ENCODE results near the gene USP1.

The USP1 gene

DNA sequence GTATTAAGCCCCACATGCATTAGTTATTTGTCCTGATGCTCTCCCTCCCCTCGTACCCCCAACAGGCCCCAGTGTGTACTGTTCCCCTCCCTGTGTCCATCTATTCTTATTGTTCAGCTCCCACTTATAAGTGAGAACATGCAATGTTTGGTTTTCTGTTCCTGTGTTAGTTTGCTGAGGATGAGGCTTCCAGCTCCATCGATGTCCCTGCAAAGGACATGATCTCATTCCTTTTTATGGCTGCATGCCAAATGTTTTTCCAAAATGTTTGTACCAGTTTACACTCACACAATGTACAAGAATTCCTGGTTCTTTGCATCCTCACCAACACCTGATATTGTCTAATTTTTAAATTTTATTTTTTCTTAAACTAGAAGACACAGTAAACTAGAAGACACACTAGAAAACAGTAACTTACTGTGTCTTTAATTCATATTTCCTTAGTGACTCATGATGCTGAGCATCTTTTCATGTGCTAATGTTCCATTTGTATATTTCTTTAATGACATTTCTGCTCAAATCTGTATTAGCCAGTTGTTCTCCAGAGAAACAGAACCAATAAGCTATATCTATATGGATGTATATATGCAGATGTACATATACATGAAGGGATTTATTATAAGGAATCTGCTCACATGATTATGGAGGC lies 19.4 kb upstream of the USP1 start:
- Mint-ChIP-seq H3K27me3 (peaks cover 1% of the 10 kb centered on the region), H3K4me1 (ENCODE audit: low read depth) (no peaks in the 10 kb centered on the region), H3K9me3 (ENCODE audit: low read depth) (no peaks in the 10 kb centered on the region), H3K4me3 (no peak overlapping the region), H3K36me3 (no peaks in the 10 kb centered on the region), H3K27ac (no peak overlapping the region)

DNA sequence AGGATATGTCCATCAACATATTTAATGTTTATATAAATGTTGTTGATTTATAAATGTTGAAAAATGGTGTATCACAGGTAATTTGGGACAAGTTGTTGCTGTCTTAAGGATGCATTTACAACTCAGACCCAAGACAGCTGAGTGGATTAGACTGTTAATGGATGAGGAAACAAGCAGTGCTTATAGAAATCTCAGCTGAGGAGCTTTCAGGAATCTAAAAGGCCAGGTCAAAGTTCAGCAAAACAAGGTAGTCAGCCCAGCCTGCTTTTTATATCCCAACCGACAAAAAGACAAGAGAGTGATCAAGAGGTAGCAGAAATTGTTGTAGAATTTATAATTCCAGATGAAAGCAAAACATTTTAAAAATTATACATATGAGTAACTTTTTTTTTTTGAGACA lies 16.6 kb upstream of the USP1 start:
- H3K4me1 Mint-ChIP-seq (ENCODE audit: low read depth), result no peaks in the 10 kb centered on the region
- H3K4me3 Mint-ChIP-seq, result no peak overlapping the region
- no peaks in the 10 kb centered on the region for H3K9me3 Mint-ChIP-seq (ENCODE audit: low read depth)
- no peak overlapping the region for H3K27ac Mint-ChIP-seq
- H3K36me3 Mint-ChIP-seq, result no peaks in the 10 kb centered on the region
- H3K27me3 Mint-ChIP-seq, result peaks cover 1% of the 10 kb centered on the region

DNA sequence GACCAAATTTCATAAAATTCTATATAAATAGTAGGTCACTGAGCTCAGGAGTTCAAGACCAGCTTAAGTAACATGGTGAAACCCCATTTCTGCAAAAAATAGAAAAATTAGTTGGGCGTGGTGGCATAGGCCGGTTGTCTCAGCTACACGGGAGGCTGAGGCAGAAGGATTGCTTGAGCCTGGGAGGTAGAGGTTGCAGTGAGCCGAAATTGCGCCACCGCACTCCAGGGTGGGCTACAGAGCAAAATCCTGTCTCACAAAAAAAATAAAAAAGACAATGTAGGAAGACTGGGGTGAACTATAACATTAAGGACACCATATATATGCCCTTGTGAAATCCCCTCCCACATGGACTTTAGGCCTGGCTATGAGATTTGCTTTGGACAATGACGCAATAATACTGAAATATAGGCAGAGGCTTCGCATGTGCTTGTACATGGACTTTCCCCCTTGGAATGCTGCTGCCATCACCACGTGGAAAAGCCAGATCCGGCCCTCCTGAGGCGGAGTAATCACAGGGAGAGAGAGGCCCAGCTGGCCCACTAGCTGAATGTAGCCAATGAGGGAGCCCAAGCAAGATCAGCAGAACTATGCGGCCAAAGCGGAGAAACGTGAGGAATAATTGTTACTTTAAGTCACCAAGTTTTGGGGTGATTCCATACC lies 13.1 kb upstream of the USP1 start:
- Mint-ChIP-seq H3K4me1 (ENCODE audit: low read depth) (no peaks in the 10 kb centered on the region), H3K4me3 (no peak overlapping the region), H3K27ac (no peak overlapping the region), H3K27me3 (no peaks in the 10 kb centered on the region), H3K36me3 (no peaks in the 10 kb centered on the region), H3K9me3 (ENCODE audit: low read depth) (no peaks in the 10 kb centered on the region)

DNA sequence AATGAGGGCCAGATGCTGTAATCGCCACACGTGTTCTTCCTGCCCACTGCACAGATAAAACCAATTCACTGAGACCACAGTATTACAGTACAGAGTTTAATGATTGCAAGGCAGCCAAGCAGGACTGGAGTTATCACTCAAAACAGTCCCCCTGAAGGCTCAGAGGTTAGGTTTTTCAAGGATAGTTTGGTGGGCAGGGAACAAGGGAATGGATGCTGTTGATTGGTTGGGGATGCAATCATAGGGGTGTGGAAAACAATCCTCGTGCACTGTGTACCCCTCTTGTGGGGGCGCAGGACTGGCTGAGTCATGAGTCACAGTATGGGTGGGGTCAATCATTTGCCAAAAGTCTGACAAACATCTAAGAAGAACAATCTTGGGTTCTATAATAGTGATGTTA lies 12.4 kb upstream of the USP1 start:
- Mint-ChIP-seq H3K9me3 (ENCODE audit: low read depth) (no peaks in the 10 kb centered on the region), H3K27ac (no peak overlapping the region), H3K4me3 (no peak overlapping the region)

DNA sequence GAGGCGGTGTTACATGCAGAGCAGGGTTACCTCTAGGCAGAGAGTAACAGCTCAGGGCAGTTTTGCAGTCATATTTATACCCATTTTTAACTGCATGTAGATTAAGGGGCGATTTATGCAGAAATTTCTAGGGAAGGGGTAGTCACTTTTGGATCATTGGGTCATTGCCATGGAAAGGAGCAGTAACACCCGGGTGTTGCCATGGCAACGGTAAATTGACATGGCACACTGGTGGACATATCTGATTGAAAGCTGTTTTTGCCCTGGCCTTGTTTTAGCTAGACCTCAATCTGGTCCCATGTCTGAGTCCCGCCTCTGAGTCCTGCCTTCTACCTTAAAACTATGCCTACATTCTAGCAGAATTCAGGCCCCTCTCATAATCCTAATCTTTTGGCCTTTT lies 11.8 kb upstream of the USP1 start:
- H3K4me1 Mint-ChIP-seq (ENCODE audit: low read depth), result no peaks in the 10 kb centered on the region
- H3K4me3 Mint-ChIP-seq, result no peak overlapping the region
- no peaks in the 10 kb centered on the region for H3K36me3 Mint-ChIP-seq
- no peaks in the 10 kb centered on the region for H3K9me3 Mint-ChIP-seq (ENCODE audit: low read depth)
- no peak overlapping the region for H3K27ac Mint-ChIP-seq
- no peaks in the 10 kb centered on the region for H3K27me3 Mint-ChIP-seq

More for the DNA sequence above, 12.4 kb upstream of the USP1 start:
- no peaks in the 10 kb centered on the region for H3K36me3 Mint-ChIP-seq
- H3K27me3 Mint-ChIP-seq, result no peaks in the 10 kb centered on the region
- no peaks in the 10 kb centered on the region for H3K4me1 Mint-ChIP-seq (ENCODE audit: low read depth)

DNA sequence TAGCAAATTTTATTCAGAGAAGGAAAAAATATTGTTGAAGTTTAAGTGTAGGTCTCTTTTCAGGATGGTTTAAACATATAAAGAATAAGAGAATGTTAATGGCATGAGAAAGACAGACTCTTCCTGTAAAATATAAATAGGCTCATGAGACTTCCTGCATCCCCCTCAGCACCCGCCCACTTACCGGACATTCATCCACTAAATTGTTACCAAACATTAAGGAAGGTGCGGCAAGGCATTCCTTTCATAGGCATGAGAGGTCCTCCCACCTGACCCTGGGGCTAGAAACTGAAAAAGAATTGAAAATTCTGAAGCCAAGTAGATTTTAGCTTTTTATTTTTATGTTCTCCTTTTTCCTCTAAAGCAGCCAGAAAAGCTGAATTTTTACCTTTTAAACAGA lies 10.6 kb upstream of the USP1 start:
- Mint-ChIP-seq H3K36me3 (no peaks in the 10 kb centered on the region), H3K4me3 (no peak overlapping the region), H3K9me3 (ENCODE audit: low read depth) (no peaks in the 10 kb centered on the region), H3K27me3 (no peaks in the 10 kb centered on the region), H3K27ac (no peak overlapping the region), H3K4me1 (ENCODE audit: low read depth) (no peaks in the 10 kb centered on the region)

DNA sequence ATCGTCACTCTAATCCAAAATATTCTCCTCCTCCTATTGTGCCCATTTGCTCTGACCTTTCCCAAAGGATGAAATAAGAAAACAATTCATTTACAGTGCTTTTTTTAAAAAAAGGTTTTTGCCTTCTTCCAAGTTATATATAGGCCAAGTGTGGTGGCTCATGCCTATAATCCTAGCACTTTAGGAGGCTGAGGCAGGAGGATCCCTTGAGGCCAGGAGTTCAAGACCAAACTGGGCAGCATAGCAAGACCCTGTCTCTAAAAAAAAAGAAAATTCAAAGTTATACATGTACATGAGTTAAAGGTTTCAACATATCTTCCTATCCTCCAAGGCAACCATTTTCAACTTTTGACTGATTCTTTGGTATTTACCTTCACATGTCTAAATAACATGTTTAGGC lies 10.1 kb upstream of the USP1 start:
- no peaks in the 10 kb centered on the region for H3K36me3 Mint-ChIP-seq
- no peaks in the 10 kb centered on the region for H3K4me1 Mint-ChIP-seq (ENCODE audit: low read depth)
- no peaks in the 10 kb centered on the region for H3K27me3 Mint-ChIP-seq
- no peak overlapping the region for H3K27ac Mint-ChIP-seq
- no peaks in the 10 kb centered on the region for H3K9me3 Mint-ChIP-seq (ENCODE audit: low read depth)
- H3K4me3 Mint-ChIP-seq, result no peak overlapping the region

DNA sequence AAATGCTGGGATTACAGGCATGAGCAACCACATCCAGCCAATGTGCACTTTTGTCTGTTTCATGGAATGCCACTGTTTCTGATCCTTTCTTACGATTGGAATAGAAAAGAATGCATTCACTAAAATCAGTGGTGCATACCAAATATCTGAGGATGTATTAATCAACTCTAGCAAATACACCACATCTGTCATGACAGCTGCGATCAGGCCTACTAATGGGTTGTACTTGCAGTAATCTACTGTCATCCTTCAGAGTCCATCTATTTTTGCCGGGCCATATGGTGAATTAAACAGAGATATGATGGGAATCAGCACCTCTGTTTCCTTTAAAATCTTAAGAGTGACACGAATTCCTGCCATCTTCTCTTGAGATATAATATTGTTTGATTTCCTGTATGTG lies 8.5 kb upstream of the USP1 start:
- Mint-ChIP-seq H3K27ac (no peak overlapping the region), H3K36me3 (no peaks in the 10 kb centered on the region), H3K9me3 (ENCODE audit: low read depth) (no peaks in the 10 kb centered on the region), H3K4me3 (no peak overlapping the region), H3K27me3 (no peaks in the 10 kb centered on the region), H3K4me1 (ENCODE audit: low read depth) (no peaks in the 10 kb centered on the region)

DNA sequence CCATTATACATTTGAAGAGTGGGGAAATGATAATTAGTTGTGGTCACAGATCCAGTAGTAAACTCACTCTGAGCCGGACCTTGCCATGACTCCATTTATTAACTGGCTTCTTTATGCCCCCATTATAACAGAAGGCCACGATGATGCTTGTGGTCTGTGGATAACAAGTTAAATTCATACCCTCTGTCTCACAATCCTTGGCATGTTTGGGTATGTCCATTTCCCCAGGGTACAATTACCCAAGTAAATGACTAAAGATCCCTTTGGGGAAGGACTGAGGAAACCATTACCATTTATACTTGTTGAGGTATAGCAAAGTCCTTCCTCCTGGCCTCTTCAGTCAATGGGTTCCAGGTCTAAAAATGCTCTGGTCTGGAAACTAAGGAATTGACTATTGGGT lies 7.3 kb upstream of the USP1 start:
- no peaks in the 10 kb centered on the region for H3K4me1 Mint-ChIP-seq (ENCODE audit: low read depth)
- no peaks in the 10 kb centered on the region for H3K36me3 Mint-ChIP-seq
- H3K9me3 Mint-ChIP-seq (ENCODE audit: low read depth), result no peaks in the 10 kb centered on the region
- H3K27me3 Mint-ChIP-seq, result no peaks in the 10 kb centered on the region
- H3K4me3 Mint-ChIP-seq, result no peak overlapping the region
- H3K27ac Mint-ChIP-seq, result no peak overlapping the region

DNA sequence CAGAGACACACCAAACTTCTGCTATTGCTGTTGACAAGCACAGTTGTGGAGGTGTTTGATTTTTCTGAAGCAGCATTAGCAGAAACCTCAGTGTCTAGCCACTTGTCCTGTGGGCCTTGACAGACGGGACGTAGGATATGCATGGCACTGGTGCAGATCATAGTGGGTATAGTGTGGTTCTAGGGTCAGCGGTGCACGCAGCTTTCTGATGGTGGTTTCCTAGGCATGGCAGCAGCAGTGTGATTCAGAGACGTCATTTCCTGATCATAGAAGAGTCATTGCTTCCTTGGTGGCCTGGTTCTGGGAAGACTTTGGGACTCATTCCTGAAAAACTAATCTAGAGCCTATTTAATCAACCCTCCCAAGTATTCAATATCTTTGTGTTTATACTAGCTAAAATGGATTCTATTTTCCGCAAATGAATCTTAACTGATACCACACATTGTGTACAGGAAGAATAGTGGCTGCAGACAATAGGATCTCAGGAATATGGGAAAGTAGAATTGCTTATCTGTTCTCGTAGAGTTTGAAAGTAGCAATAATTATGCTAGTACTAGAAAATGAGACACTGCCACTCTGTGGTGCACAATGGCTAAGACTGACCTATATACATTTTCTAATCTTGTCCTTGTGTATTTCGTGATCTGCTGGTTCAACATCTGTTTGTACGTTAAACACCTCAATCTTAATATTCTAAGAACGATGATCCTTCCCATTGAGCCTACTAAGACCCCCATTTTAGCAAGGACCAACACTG lies 2.8 kb upstream of the USP1 start:
- Mint-ChIP-seq H3K4me3 (no peak overlapping the region), H3K4me1 (ENCODE audit: low read depth) (peaks cover 22% of the 10 kb centered on the region), H3K27me3 (no peaks in the 10 kb centered on the region), H3K9me3 (ENCODE audit: low read depth) (peaks cover 4% of the 10 kb centered on the region), H3K36me3 (peaks cover 5% of the 10 kb centered on the region), H3K27ac (no peak overlapping the region)

DNA sequence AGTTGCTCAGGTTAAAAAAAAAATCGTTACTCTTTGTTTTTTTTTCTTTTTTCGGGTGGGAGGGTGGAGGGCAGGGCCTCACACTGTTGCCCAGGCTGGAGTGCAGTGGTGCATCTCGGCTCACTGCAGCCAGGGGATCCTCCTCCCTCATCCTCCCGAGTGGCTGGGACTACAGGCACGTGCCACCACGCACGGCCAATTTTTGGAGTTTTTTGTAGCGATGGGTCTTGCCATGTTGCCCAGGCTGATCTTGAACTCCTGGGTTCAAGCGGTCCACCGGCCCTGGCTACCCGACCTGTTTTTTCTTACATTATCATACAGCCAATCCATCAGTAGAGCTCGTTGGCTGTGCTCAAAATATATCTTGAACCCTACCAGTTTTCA lies 2.2 kb upstream of the USP1 start:
- H3K27me3 Mint-ChIP-seq, result no peaks in the 10 kb centered on the region
- peaks cover 5% of the 10 kb centered on the region for H3K36me3 Mint-ChIP-seq
- H3K9me3 Mint-ChIP-seq (ENCODE audit: low read depth), result peaks cover 4% of the 10 kb centered on the region
- peaks cover 27% of the 10 kb centered on the region for H3K4me1 Mint-ChIP-seq (ENCODE audit: low read depth)
- H3K27ac Mint-ChIP-seq, result no peak overlapping the region
- peak overlapping the region; percentile 97 for H3K4me3 Mint-ChIP-seq

DNA sequence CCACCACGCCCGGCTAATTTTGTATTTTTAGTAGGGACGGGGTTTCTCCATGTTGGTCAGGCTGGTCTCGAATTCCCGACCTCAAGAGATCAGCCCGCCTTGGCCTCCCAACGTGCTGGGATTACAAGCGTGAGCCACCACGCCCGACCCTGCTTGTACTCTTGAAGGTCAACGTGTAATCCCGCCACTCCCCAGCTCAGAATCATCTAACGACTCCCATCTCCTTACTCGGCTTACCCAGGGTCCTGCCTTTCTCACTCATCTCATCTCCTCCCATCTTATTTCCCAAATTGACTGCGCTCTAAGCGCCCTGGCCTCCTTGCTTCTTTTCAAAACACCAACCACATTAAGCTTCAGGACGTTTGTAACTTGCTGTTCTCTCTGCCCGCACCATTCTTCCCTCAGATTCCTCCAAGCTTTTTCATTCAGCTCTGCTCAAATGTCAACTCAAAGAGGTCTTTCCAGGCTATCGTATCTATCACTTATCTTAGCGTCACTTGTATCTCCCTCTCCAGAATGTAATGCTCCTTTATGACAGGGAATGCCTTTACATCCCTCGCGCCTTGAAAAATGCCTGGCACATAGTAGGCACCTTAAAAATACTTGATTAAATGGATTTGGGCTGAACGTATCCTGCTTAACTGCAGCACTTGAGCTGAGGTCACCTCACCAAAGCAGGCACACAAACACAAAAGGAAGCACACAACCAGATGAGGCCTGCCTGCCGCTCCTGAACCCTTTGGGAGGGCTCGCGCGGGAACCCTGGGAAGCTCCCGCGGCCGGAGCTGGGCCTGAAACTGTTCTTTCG lies 1.4 kb upstream of the USP1 start:
- Mint-ChIP-seq H3K27ac (peak overlapping the region; percentile 98), H3K4me1 (ENCODE audit: low read depth) (peaks cover 34% of the 10 kb centered on the region), H3K4me3 (peak overlapping the region; percentile 97), H3K27me3 (no peaks in the 10 kb centered on the region), H3K9me3 (ENCODE audit: low read depth) (peaks cover 4% of the 10 kb centered on the region), H3K36me3 (peaks cover 5% of the 10 kb centered on the region)

DNA sequence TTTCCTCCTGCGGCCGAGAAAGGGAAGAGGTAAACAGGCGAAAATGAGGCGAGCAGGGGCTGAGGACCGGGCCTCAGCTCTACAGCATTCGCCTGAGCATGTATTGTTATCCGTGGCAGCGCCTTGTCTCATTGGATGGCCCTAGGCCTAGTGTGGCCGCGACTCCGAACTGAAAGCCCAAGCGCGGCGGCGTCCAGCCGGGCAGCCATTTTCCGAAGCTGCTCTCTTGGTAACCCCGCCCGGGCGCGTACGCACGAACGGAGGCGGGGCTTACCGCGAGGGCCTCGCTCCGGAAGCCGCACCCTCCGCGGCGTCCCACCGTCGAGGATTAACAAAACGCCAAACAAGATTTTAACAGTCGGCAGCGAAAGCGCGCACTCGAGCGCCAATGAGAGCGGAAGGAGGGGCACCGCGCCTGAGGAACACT lies 797 bp upstream of the USP1 start:
- H3K36me3 Mint-ChIP-seq, result peaks cover 5% of the 10 kb centered on the region
- H3K4me3 Mint-ChIP-seq, result peak overlapping the region; percentile 97
- H3K9me3 Mint-ChIP-seq (ENCODE audit: low read depth), result peaks cover 4% of the 10 kb centered on the region
- no peaks in the 10 kb centered on the region for H3K27me3 Mint-ChIP-seq
- H3K27ac Mint-ChIP-seq, result peak overlapping the region; percentile 98
- peaks cover 40% of the 10 kb centered on the region for H3K4me1 Mint-ChIP-seq (ENCODE audit: low read depth)

DNA sequence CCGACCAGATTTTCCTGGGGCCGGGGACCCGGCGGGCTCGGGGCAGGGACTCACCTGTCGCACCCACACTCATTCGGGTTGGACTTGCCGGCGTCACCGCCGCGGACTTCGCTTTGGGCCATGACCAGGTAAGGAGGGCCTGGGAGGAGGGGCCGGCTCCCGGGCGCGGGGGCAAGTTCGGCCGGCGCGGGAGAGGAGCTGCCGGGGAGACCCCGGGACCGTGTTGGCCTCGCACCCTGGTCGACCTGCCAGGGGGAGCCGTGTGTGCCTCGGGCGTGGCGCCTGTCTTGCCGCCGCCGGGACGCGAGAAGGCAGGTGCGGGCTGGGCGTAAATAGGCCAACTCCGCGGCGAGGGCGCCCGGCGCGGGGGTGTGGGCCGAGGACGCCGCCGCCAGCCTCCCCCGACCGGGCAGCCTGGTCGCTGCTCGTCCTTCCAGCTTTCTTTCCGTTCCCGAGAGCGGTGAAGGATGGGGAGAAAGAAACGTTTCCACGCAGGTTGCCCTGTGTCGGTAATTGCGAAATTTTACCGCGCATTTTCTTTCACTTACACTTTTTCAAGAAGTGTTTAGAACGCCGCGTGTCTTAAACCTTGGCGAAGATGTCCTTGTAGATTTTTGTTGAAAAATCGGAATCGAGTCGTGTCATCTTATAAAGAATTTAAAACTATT lies 558 bp downstream of the USP1 start:
- Mint-ChIP-seq H3K36me3 (peaks cover 5% of the 10 kb centered on the region), H3K4me3 (peak overlapping the region; percentile 97), H3K4me1 (ENCODE audit: low read depth) (peaks cover 44% of the 10 kb centered on the region), H3K27me3 (no peaks in the 10 kb centered on the region), H3K9me3 (ENCODE audit: low read depth) (peaks cover 4% of the 10 kb centered on the region), H3K27ac (peak overlapping the region; percentile 98)

Data from activated naive CD8-positive, alpha-beta T cell (primary cell).